GM18909 (cell line): ENCODE data around the gene NTM.

Source experiments
- ATAC-seq: cut with Tn5 transposase; IDR thresholded peaks from one replicate; pipeline ENCODE4 v1.9.1; 2021; ENCODE audit warnings: mild to moderate bottlenecking; ENCODE audit not compliant: unreplicated experiment, poor library complexity

Gene NTM

GRCh38 chr11:131895865-131896264, 525.5 kb downstream of the NTM start:
- no peak for ATAC-seq

DNA sequence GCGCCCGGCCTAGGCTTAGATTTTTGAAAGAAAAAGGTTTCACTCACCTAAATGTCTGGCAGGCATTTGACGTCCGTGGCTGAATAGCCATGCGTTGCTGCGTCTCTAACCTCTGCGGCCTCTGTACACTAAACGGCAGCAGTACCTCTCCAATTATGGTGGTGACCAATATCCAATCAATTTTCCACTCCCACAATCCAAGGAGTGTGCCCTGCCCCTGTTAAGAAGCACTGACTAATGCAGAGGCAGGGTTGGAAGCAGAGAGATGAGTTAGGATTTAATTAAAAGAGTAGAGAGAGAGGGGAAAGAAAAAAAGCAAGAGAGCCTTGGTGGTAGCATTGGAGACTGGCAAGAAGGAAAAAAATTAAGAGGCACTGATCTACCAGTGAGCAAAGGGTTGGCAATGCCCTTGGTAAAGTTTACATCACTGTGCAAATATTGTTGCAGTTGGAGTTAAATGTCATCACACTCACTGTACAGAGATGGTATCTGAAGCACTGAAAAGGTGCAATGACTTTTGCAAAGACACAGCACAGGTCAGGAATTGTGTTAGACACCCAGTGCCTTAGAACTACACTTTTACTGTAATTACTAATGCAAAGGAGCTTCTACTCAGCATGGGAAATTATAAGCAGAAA, 526.7 kb downstream of the NTM start:
- no peak for ATAC-seq

GRCh38 chr11:131897956-131898355, 527.5 kb downstream of the NTM start:
- no peak for ATAC-seq

DNA sequence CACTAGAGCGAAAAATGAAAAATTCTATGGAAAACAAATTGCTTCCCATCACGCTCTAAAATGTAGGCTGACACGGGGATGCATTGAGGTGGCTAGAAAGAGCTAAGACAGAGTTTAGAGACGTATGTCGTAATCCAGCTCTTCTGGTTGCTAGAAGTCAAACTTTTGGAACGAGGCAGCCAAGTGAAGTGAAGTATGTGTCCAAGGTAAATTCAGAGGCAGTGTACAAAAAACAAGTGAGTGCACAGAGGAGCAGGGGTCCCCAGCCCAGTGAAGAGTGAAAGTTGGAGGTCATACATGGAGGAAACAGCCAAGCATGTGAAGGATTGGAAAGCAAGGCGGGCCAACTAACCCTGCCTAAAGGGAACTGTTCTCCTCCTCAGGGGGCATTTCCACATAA, 528.5 kb downstream of the NTM start:
- no peak for ATAC-seq

GRCh38 chr11:131899950-131900580, 529.6 kb downstream of the NTM start:
- ATAC-seq: no peak

GRCh38 chr11:131902421-131902820, 532.0 kb downstream of the NTM start:
- ATAC-seq: no peak

GRCh38 chr11:131903074-131903473, 532.7 kb downstream of the NTM start:
- no peak for ATAC-seq

GRCh38 chr11:131904756-131905155, 534.3 kb downstream of the NTM start:
- ATAC-seq: no peak

DNA sequence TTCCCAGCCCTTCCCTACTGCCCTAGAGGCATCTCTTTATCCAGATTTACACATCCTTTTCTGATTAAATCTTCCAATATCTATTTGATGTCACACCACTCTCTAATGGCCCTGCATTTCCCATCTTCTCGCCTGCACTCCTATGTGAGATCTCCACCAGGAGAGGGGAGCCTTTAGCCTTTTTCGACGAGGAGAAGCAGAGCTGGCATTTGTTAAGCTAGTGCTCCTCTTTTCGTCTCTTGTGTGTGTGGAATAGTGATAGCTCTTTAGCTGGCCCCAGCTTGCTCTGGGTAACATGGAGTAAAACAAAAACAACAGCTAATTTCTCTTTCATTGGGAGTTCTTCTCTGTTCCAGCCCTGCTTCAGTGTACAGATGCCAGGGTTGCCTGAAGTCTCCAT, 536.5 kb downstream of the NTM start:
- no peak for ATAC-seq

GRCh38 chr11:131907371-131907770, 537.0 kb downstream of the NTM start:
- ATAC-seq: no peak

- no peak for ATAC-seq
Observed at GRCh38 chr11:131908316-131908715, 537.9 kb downstream of the NTM start.

GRCh38 chr11:131909426-131910177, 539.2 kb downstream of the NTM start:
- ATAC-seq: no peak

DNA sequence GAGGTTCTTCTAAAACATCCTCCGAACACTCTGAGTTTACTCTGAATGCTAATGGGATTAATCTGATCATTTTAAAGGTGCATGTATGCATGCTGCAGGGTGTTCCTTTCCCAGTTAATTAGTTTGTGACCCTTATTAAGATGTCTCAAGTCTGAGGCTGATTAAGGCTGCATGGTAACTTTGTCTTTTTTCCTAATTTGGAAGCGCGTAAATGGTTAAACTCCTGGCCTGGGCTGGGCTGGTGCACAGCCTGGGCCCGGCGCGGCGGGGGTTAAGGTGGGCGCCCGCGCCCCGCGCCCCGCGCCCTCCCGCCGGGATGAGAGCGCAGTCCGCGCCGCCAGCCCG, 539.7 kb downstream of the NTM start:
- no peak for ATAC-seq

- peak; percentile 17 for ATAC-seq
Observed at GRCh38 chr11:131910523-131911387, 540.3 kb downstream of the NTM start.

DNA sequence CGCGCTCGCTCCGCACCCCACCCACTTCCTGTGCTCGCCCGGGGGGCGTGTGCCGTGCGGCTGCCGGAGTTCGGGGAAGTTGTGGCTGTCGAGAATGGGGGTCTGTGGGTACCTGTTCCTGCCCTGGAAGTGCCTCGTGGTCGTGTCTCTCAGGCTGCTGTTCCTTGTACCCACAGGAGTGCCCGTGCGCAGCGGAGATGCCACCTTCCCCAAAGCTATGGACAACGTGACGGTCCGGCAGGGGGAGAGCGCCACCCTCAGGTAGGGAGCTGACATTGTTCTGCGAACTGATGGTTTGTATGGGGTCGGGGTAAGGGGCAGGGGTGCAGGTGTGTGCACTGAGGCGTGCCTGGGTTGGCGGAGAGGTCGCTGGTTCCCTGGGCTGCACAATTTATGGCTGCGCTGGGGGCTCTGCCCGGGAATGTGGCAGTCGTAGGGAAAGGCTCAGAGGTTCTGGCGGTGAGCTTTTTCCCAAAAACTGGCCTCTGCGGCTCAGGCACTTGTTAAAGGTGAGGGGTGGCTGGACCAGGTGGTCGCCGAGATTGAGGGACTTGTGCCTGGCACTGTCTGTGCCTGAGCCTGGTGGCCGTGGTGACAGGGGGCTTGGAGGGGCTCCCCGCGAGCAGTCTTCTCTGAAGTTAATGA, 541.1 kb downstream of the NTM start:
- peak; percentile 66 for ATAC-seq

- no peak for ATAC-seq
Observed at GRCh38 chr11:131912134-131912533, 541.7 kb downstream of the NTM start.

DNA sequence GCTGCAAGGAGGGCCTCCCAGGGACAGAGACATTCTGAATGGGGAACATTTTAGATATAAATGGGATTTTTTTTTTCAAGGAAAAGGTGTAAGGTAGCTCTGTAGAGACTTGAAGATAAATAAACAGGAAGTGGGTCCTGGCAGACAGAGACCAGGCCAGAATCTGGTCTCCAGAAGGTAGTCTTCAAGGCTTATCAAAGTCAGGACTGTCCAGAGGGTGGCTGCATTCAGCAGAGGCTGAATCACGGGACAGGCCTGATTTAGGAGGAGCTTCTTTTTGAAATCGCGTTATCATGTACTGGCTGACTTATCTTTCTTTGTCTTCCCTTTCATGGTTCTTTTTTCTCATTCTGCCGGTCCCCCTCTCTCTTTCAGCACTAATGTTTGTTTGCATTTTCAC, 542.9 kb downstream of the NTM start:
- ATAC-seq: no peak

GRCh38 chr11:131914361-131914774, 544.0 kb downstream of the NTM start:
- peak; percentile 39 for ATAC-seq

DNA sequence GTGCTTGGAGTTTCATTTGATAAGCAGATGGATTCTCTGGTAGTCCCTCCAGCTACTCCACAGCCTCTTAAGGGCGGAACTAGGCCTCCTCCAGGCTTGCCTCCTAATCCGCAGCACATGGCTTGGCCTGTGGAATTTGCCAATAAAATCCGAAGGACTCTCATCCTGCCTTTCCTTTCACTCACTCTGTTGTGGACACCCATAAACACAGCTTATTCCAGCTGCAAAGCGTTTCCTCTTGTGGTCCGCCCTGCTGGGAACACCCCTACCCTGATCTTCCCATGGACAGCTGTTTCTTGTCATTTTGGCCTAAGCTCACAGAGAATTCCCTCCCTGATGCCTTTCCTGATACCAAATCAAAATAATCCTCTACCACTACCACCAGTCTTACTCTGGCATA, 546.2 kb downstream of the NTM start:
- ATAC-seq: no peak

- no peak for ATAC-seq
Observed at GRCh38 chr11:131917634-131918384, 547.4 kb downstream of the NTM start.
